ENCODE results near the gene ARSJ.

- no peak for TF ChIP-seq CTCF (IDR thresholded peaks at IDR 0.05)
- TF ChIP-seq POLR2A (IDR thresholded peaks at IDR 0.05): no peak
These were observed 106.8 kb downstream of the ARSJ start for GRCh38 chr4:113872426-113873260.
